Mucosa of stomach (tissue), 1 donor: ENCODE data around the gene SPATA31D4.
"Not testable (repeated sequence)": the region's sequence is repeated elsewhere in the genome, so short reads cannot be mapped to it uniquely, and the experiment has no call there.

Source experiments
- H3K27me3 ChIP-seq: one replicate; pipeline ENCODE4 v1.7.0; 2013; ENCODE audit warnings: mild to moderate bottlenecking, low read length; ENCODE audit not compliant: control insufficient read depth, insufficient read depth
- H3K36me3 ChIP-seq: one replicate; pipeline ENCODE4 v1.7.0; 2013; ENCODE audit warnings: low read length; ENCODE audit not compliant: control insufficient read depth, insufficient read depth
- H3K4me1 ChIP-seq: one replicate; pipeline ENCODE4 v1.7.0; 2013; ENCODE audit warnings: mild to moderate bottlenecking, low read length; ENCODE audit not compliant: control insufficient read depth, insufficient read depth
- H3K4me3 ChIP-seq: one replicate; pipeline ENCODE4 v1.7.0; 2013; ENCODE audit warnings: low read length
- H3K9ac ChIP-seq: one replicate; pipeline ENCODE4 v1.7.0; 2013; ENCODE audit warnings: mild to moderate bottlenecking, low read length, moderate library complexity
- H3K9me3 ChIP-seq: one replicate; pipeline ENCODE4 v1.7.0; 2013; ENCODE audit warnings: mild to moderate bottlenecking, low read length, moderate library complexity; ENCODE audit not compliant: control insufficient read depth
- donor health status: Pancreatic carcinoma.

The SPATA31D4 gene

GRCh38 chr9:81928305-81928704 lies at the start of gene SPATA31D4:
Gene SPATA31D4, plus strand, starts transcription at chr9:81928428. Its CDS starts 86 bp downstream, at chr9:81928514.
- H3K4me3 ChIP-seq, H3K9me3 ChIP-seq, H3K27me3 ChIP-seq, H3K4me1 ChIP-seq, H3K9ac ChIP-seq, H3K36me3 ChIP-seq: not testable (repeated sequence)

GRCh38 chr9:81878530-81878929 lies 49.7 kb upstream of the SPATA31D4 start:
- no peaks in the 10 kb centered on the region for H3K36me3 ChIP-seq
- no peaks in the 10 kb centered on the region for H3K9me3 ChIP-seq
- no peak overlapping the region for H3K4me3 ChIP-seq
- H3K27me3 ChIP-seq: no peaks in the 10 kb centered on the region
- H3K9ac ChIP-seq: no peak overlapping the region
- peaks cover 6% of the 10 kb centered on the region for H3K4me1 ChIP-seq

- H3K9me3 ChIP-seq: no peaks in the 10 kb centered on the region
- H3K9ac ChIP-seq: no peak overlapping the region
- peaks cover 6% of the 10 kb centered on the region for H3K4me1 ChIP-seq
- H3K4me3 ChIP-seq: no peak overlapping the region
- H3K36me3 ChIP-seq: no peaks in the 10 kb centered on the region
- H3K27me3 ChIP-seq: no peaks in the 10 kb centered on the region
These were observed 48.7 kb upstream of the SPATA31D4 start for GRCh38 chr9:81879501-81879916.

- Histone ChIP-seq H3K36me3 (no peaks in the 10 kb centered on the region), H3K4me1 (no peaks in the 10 kb centered on the region), H3K9ac (no peak overlapping the region), H3K4me3 (no peak overlapping the region), H3K27me3 (no peaks in the 10 kb centered on the region), H3K9me3 (no peaks in the 10 kb centered on the region)
These were observed 42.6 kb upstream of the SPATA31D4 start for GRCh38 chr9:81885602-81886001.

- no peak overlapping the region for H3K9ac ChIP-seq
- H3K9me3 ChIP-seq: no peaks in the 10 kb centered on the region
- no peaks in the 10 kb centered on the region for H3K36me3 ChIP-seq
- no peak overlapping the region for H3K4me3 ChIP-seq
- H3K4me1 ChIP-seq: no peaks in the 10 kb centered on the region
- H3K27me3 ChIP-seq: no peaks in the 10 kb centered on the region
These were observed 41.6 kb upstream of the SPATA31D4 start for GRCh38 chr9:81886665-81887064.

GRCh38 chr9:81890104-81890503 lies 38.1 kb upstream of the SPATA31D4 start:
- no peak overlapping the region for H3K4me3 ChIP-seq
- H3K9ac ChIP-seq: no peak overlapping the region
- no peaks in the 10 kb centered on the region for H3K27me3 ChIP-seq

GRCh38 chr9:81892440-81892839 lies 35.8 kb upstream of the SPATA31D4 start:
- Histone ChIP-seq H3K36me3 (no peaks in the 10 kb centered on the region), H3K4me3 (no peak overlapping the region), H3K9me3 (no peaks in the 10 kb centered on the region), H3K9ac (no peak overlapping the region), H3K4me1 (no peaks in the 10 kb centered on the region), H3K27me3 (no peaks in the 10 kb centered on the region)

More at GRCh38 chr9:81890104-81890503, 38.1 kb upstream of the SPATA31D4 start:
- Histone ChIP-seq H3K9me3 (no peaks in the 10 kb centered on the region), H3K4me1 (no peaks in the 10 kb centered on the region), H3K36me3 (no peaks in the 10 kb centered on the region)

- Histone ChIP-seq H3K27me3 (no peaks in the 10 kb centered on the region), H3K36me3 (no peaks in the 10 kb centered on the region), H3K4me3 (no peak overlapping the region), H3K4me1 (no peaks in the 10 kb centered on the region), H3K9ac (no peak overlapping the region), H3K9me3 (no peaks in the 10 kb centered on the region)
These were observed 34.3 kb upstream of the SPATA31D4 start for GRCh38 chr9:81893929-81894328.

- Histone ChIP-seq H3K9me3 (no peaks in the 10 kb centered on the region), H3K27me3 (no peaks in the 10 kb centered on the region), H3K36me3 (no peaks in the 10 kb centered on the region), H3K4me1 (no peaks in the 10 kb centered on the region), H3K9ac (no peak overlapping the region), H3K4me3 (no peak overlapping the region)
These were observed 33.3 kb upstream of the SPATA31D4 start for GRCh38 chr9:81894891-81895290.

GRCh38 chr9:81896070-81896469 lies 32.2 kb upstream of the SPATA31D4 start:
- Histone ChIP-seq H3K27me3 (no peaks in the 10 kb centered on the region), H3K9ac (no peak overlapping the region), H3K4me3 (no peak overlapping the region), H3K4me1 (no peaks in the 10 kb centered on the region), H3K36me3 (no peaks in the 10 kb centered on the region), H3K9me3 (no peaks in the 10 kb centered on the region)

- Histone ChIP-seq H3K4me3 (no peak overlapping the region), H3K4me1 (no peaks in the 10 kb centered on the region), H3K9me3 (no peaks in the 10 kb centered on the region), H3K9ac (no peak overlapping the region), H3K27me3 (no peaks in the 10 kb centered on the region), H3K36me3 (no peaks in the 10 kb centered on the region)
These were observed 29.4 kb upstream of the SPATA31D4 start for GRCh38 chr9:81898851-81899250.

GRCh38 chr9:81902196-81902595 lies 26.0 kb upstream of the SPATA31D4 start:
- no peaks in the 10 kb centered on the region for H3K9me3 ChIP-seq
- H3K36me3 ChIP-seq: no peaks in the 10 kb centered on the region
- no peak overlapping the region for H3K4me3 ChIP-seq
- no peaks in the 10 kb centered on the region for H3K4me1 ChIP-seq
- no peaks in the 10 kb centered on the region for H3K27me3 ChIP-seq
- H3K9ac ChIP-seq: no peak overlapping the region

GRCh38 chr9:81902626-81903025 lies 25.6 kb upstream of the SPATA31D4 start:
- Histone ChIP-seq H3K9ac (no peak overlapping the region), H3K27me3 (no peaks in the 10 kb centered on the region), H3K4me1 (no peaks in the 10 kb centered on the region), H3K9me3 (no peaks in the 10 kb centered on the region), H3K4me3 (no peak overlapping the region), H3K36me3 (no peaks in the 10 kb centered on the region)
